Measurements from ENCODE around the gene CCDC157.
"Not testable (repeated sequence)": the region's sequence is repeated elsewhere in the genome, so short reads cannot be mapped to it uniquely, and the experiment has no call there.

CCDC157 gene

DNA sequence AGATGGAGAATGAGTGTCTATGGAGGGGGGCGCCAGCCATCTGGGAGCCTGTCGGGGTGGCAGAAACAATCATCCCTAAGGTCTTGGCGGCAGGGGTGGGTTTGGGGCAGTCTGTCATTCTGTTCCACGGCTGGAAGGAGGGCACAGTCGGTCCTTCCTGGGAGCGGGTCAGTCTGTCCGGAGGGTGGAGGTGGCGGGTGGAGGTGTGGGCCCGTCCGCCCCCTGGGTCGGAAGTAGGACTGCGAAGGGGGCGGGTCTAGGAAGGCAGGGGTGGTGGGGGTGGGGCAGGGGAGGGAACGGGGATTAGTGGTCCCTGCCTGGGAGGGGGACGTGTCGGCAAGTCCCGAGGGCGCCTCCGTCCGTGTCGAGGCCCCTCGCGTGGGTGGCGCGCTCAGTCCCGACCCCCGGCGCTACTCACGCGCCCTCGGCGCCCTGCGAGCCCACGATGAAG lies 30.5 kb upstream of the CCDC157 start:
- DNase-seq = peak; percentile 72

DNA sequence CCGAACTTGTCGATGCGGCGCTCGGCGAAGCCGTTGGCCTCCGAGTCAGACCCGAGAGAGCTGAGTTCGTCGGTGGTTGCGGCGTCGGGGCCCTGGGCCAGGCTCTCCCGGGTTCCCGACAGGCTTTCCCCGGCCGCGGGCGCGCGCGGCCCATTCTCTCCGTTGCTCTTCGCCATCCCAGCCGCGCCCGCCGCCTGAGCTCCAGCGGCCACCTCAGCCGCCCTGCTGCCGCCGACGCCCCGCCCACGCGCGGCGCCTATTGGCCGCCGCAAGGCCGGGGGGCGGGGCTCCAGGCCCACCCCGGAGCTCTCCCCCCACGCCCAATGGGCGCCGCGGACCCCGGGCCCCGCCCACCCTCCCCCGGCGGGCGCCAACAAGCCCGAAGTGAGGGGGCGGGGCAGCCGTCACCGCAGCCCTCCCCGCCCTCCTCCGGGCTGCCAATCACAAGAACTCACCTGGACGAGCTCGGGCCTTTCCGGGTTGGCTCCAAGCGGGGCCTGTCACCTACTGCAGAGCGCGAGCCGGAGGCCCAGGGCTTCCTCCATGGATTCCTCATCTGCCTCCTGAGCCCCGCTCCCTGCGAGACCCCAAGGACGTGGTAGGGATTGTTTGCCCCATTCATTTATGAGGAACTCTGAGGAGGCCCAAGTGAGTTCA lies 30.0 kb upstream of the CCDC157 start, which contains the start of gene TBC1D10A:
Gene TBC1D10A, minus strand, starts transcription at position 236 of the 657 bp plus-strand sequence. Its CDS starts 60 bp downstream, at position 176.
- peak; percentile 97 for DNase-seq

DNA sequence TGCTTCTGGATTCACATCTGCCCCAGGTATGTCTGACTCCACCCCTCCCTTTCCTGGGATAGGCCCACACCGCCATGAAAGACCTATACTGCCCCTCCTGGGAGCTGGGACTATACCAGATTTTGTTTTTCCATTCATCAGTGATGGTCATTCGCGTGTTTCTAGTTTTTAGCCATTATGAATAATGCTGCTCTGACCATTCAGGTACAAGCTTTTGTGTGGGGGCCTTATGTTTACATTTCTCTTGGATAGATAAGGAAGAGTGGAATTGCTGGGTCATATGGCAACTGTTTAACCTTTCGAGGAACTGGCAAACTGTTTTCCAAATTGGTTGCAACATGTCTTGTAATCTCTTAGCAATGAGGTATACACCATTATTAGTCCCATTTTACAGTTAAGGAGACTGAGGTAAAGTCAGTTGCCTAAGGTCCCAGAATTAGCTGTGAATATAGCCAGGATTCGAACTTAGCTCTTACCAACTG lies 28.9 kb upstream of the CCDC157 start:
- DNase-seq = no peak

DNA sequence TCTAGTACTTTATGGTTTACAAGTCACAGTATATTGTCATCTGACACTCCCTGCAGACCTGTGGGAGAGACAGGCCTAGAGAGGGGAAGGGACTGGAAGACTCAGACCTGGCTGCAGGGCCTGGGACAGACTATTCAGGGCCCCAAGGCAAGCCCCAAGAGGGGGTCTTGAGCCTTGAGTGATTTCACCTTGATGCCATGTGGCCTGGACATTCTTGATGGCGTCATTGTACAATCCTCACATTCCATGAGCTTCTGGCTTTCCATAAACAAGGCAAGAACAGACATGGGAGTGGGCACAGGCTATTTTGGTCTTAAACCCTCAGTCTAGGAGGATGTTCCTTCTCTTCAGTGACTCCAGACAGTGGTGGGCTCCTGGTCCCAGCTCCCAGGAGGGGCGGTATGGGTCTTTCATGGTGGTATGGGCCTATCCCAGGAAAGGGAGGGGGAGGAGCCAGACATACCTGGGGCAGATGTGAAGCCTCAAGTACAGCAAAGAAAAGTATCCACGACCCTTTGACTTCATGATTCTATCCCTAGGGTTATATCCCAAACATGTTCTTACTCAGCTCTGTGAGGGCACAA lies 28.2 kb upstream of the CCDC157 start:
- DNase-seq = no peak

DNA sequence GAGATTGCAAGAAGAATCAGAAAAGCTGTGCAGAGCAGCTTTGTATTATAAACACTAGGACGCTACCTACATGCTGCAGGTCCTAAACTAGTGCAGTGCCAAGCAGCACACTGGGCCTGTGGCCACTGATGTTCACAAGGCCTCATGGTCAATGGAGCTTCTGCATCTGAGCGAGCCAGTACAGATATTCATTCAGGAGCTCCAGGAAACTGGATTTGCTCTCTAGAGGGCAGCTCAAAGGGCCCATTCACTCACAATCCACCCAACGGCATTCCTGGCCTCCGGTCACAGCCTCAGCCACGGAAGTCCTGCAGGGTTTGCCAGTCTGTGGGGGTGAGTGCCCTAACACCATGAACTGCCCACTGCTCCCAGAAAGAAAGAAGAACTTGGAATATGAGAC lies 24.3 kb upstream of the CCDC157 start:
- no peak for DNase-seq

DNA sequence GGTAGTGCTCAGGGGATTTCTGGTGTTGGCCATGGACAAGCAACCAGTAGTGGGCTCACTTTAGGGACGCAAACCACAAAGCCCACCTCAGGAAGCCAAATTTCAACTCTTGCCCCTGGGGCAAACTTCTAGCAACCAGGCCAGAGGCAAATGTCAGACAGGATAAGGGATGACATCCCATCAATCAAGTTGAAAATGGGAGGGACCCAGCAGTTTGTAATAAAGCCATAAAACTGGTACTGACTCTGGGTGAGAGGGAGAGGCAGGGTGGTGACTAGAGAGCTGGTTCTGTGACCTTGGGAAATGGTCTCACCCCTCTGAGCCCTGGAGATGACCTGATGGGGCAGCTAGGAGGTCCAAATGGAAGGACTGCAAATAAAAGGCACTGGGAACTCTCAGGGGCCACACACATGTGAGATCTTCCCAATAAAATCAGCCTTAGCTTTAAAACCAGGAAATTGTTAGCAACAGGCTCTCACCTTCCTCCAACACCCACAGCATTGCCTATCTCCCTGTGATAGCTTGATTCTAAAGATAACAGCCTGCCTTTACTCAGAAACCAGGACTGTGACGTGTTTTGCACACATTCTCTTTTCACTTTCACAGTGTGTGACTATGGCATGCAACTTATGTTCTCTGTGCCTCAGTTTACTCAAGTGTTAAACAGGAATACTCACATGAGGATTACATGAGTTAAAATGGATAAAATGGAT lies 23.7 kb upstream of the CCDC157 start:
- no peak for DNase-seq

DNA sequence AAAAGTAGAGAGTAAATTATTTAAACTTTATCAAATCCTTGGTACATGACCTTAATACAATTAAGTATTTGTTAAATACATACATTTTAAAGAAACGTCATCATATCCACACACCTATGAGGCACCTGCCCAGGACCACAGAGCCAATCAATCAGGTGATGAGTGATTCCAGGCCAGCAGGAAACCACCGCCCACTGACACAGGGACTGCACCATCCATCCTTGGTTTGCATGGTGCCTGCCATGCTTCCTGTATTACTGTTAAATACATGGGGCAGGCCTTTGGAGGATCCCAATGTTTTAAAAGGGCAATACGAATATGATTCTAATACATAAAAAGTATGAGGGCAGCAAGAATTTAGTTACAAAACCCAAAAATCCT lies 23.1 kb upstream of the CCDC157 start:
- DNase-seq = no peak

DNA sequence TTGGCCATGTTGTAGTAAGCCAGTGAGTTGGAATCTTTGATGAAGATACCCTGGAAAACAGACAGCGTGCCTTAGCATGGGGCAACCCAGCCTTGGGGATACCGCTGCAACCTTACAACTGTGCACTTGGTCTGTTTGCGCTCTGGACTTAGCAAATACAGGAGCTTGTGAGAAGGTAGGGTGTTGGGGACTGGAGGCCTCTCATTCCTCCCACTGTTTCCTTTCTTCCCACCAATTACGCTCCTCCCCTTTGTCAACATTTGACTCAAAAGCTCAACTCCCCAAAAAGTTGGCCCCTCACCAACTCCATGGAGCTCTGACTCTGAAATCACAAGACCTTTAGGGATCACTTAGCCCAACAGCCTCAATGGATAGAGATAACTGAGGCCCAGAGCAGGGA lies 22.2 kb upstream of the CCDC157 start:
- no peak for DNase-seq

DNA sequence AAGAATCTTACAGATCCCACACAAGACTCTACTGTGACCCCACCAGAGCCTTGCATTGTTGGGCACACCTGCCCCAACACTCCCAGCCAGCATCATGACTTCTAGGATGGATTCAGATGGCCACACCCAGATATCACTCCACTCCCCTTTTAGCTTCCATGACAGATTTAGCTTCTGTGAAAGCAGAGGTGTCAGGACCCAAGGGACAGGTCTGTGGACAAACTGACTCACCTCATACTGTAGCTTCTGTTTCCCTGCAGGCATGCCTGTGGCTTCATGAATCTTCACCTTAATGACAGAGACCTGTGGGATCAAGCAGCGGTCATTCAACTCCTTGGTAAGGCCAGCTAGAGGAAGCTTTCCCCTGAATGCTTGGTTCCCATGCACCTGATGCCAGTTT lies 21.6 kb upstream of the CCDC157 start:
- DNase-seq = no peak

DNA sequence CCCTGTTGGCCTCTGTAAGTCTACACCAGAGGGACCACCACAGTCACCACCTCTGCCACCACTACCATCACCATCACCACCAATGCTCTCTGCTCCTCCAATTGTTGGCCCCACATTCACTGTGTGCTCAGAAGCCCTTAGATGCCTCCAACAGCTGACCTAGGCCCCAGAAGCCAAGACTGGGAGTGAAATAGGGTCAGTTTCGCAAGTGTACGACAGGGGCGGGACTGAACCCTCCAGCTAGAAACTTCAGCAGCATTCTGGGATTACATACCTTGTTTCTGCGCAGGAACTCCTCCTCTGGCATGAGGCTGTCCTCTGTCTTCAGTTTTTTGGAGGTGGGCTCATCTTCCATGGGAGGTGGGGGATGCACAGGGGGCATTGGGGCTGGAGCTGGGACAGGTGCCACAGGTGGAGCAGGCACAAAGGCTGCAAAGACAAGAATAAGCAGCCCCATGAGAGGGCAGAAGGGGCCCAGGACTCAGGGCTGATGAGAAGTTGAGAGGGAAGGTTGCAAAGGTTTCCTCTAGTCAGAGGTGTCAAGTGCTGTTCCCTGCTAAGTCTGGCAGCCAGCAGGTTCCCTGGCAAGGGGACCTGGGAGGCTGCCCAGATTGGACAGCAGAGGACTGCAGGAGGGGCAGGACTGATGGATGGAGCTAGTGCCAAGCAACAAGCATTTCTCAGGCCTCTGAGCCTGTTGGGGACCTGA lies 19.9 kb upstream of the CCDC157 start:
- DNase-seq = no peak

DNA sequence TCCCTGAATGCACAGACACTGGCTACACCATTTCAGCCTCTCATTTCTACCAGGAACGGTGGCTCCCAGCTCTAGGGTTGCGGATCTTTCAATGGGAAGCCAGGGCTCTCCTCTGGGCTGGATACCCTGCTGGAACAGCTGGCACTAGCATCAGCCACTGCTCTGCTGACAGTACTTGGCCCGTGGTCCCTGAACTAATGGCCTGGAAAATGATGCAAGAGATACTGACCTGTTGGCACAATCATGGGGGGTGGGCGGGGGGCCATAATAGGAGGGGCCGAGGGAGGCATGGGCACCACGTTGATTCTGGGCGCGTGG lies 19.4 kb upstream of the CCDC157 start:
- DNase-seq = no peak

DNA sequence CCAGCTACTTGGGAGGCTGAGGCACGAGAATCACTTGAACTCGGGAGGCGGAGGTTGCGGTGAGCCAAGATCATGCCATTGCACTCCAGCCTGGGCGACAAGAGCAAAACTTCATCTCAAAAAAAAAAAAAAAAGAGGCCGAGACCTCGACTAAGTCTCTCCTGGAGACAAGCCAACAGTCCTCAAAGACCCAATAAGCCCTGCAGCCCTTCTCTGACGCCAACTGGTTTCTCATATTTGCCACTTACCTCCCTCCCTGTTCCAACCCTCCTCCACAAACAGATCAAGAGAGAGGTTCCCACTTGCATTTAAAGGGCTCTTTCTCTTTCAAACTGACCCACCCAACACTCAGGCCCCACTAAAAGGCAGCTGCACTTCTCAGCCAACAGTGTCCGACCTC lies 18.5 kb upstream of the CCDC157 start:
- not testable (repeated sequence) for DNase-seq

DNA sequence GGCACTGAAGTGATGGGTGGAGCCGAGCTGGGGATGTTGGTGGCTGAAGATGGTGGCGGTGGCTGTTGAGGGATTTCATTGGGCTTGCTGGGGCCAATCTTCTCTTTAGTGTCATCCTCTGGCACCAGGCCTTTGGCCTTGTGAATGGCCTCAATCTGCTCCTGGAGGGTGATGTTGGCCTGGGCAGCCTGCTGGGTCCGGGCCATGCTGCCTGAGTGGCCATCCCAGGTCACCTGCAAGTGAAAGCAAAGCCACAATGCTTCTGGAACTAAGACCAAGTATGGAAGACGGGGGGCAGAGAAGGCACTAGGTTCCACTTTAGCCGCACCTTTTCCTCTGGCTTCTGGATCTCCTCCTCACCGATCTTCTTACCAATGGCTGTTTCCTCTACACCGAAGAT lies 18.0 kb upstream of the CCDC157 start:
- no peak for DNase-seq

DNA sequence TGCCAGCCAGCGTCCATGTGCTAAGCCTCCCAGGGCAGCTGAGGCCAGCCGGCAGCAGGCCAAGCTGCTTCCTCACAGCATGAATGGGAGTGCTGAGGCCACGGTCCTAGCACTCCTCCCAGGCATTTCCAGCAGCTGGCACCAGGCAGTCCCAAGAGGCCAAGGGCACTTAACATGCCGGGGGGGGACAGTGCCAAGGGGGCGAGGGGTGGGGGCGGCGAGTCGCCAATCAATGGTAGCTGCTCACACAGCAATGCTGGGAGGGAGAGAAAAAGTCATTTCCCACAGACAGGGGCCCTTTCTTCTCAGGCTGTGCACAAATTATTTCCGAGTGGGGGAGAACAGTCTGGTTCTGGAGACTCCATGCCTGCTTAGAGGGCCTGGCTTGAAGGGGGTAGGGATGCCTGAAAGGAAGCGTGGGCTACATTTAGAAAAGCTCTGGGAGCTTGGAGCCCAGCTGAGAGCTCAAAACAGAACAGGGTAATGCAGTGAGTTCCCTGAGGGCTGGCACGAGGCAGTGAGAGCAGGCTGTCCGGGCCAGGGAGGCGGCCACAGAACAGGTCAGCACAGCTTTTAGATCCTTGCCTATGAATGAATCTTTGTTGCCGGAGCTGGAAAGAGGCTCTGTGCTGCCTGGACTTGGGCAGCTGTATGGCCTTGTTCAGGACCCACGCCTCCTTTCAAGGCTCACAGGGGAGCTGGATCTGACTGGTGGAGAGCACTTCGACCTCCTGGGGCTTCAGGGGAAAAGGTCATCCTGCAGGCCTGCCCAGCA lies 15.7 kb upstream of the CCDC157 start:
- no peak for DNase-seq

DNA sequence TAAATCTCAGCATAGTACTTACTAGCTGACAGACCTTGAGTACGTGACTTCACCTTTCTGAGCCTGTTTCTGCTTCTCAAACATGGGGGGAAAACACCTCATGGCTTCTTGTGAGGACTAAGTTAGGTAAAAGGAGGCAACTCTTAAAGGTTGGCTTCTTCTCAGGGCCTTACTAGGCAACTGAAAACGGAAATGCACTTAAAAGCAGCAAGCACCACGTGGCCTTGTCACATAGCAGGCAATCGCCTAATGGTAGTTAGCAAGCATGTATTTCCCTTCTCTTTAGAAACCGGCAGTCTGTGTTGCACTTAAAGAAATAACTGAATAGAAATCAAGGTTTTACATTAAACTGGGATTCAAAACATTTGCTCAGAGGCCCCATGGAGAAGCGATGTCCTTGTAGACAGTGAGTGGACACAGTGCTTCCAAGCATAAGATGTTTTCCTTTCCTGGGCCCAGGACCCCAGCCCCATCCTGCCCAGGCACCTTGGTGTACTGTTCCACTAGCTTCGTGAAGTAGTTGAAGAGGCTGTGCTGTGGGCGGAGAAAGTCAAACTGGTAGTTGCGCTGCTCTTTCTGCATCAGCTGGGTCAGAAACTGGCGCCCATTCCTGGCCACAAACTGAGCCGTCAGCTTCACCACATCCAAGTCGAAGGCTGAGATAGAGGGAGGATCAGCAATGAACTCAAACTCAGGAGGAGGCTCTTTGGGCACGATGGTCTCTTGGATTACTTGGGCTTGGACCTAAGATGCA lies 12.2 kb upstream of the CCDC157 start:
- DNase-seq = peak; percentile 76

DNA sequence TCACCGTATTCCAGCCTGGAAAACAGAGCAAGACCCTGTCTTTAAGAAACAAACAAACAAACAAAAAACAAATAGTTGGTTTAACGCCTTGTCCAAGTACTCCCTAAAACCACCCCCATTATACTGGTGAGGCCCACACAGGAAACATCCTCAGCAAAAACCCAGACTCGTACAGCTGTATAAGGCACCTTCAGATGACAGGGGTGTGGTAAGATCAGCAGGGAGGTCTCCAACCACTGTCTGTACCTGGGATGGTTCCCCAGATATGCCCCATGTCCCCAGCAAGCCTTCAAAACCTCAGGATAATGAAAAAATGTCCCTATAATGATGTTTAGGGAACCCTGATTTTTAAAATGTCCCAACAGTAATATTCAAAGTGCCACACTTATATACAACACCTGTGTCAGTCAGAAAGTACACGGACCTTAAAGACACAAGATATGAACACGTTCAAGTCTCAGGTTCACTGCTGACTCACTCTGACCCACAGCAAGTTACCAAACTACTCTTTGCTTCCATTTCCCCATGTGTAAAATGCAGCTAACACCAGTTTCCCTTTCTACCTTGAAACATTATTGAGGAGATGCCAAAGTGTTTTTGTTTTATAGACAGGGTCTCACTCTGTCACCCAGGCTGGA lies 9.4 kb upstream of the CCDC157 start:
- no peak for DNase-seq

DNA sequence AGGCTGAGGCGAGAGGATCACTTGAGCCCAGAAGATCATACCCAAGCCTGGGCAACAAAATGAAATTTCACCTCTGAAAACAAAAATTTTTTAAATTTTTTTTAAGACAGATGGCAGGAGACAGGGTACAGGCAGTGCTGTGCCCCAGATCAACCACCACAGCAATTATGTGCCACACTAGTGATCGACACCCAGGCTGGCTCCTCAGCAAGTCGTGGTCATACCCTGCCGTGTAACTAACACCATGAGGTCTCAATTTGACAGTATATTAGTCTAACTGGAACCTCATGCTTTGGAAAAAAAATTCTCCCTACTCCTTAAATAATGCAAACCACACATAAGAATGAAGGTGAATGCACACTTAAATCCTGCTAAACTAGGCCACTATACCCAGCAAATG lies 8.4 kb upstream of the CCDC157 start:
- DNase-seq = no peak

DNA sequence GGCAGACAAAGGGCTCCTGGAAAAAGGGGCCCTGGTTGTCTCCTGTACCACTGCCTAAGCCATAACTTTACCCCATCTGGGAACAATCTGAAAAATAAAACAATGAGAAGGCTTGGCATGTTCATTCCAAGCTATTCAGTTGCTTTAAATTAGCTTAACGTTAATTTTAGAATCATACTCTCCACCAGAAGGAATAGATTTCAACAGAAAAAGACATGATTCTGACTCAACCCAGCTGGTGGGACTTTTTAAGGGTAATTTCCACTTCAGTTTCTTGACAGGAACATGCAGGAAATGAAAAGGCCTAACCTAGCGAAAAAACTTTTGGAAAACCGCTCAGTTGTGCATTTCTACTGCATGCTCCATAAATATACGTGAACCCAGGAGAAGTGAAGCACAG lies 8.0 kb upstream of the CCDC157 start:
- no peak for DNase-seq

DNA sequence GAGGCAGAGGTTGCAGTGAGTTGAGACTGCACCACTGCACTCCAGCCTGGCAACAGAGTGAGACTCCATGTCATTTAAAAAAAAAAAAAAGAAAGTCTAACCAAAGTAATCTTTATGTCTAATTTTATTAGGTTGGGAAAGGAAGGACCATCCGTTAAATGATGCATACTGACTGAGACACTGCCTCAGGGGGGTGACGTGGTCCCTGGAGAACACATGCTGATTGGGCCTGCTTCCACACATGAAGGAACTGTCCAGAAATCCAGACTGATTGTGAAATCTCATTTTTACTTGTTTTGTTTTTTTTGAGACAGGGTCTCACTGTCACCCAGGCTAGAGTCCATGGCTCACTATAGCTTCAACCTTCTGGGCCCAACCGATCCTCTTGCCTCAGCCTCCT lies 5.6 kb upstream of the CCDC157 start:
- DNase-seq = no peak

DNA sequence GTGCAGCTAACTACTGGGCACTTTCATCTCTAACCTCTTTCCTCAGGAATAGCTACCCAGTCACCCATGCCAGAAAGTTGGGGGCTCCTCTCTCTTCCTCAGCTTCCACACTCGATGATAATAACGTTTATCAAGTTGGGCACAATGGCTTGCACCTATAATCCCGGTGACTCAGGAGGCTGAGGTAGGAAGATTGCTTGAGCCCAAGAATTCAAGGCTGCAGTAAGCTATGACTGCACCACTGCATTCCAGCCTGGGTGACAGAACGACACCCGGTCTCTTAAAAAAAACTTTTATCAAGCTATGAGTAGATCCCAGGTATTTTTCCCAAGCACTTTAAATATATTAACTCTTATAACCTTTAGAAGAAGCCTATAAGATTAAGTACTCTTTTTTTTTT lies 2.2 kb upstream of the CCDC157 start:
- DNase-seq = no peak

DNA sequence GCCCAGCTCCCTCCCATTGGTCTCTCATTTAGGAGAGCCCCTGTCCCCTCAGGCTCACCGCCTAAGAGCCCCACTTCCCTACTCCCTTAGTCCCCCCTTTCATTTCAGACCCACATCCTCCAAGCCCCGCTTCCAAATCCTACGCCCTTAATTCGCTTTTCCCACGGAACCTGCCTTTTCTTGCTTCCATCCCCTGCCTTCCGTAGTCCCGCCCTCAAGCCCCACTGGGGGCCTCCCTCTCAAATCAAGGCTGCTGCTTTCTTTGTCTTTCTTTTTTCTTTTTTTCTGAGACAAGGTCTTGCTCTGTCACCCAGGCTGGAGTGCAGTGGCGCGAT lies 396 bp downstream of the CCDC157 start:
- no peak for DNase-seq

Data from activated effector memory CD4-positive, alpha-beta T cell treated with anti-CD3 and anti-CD28 coated beads, Interleukin-2, amount 50 U/mL, for 16 hours (primary cell).